MM.1S (cell line): ENCODE measurements around the gene NEURL1B.

Experiments used
- DNase-seq: peaks from one replicate; pipeline ENCODE4 v3.0.0-alpha.2; 2015
- H2AFZ ChIP-seq: fragments of 300-600 bp; sonication (generic); 2 replicates; pipeline ENCODE4 v1.6.0; 2016; ENCODE audit warnings: antibody characterized with exemption, low read length
- H3F3A ChIP-seq: fragments of 300-600 bp; sonication (generic); 2 replicates; pipeline ENCODE4 v1.6.1; 2016; ENCODE audit warnings: mild to moderate bottlenecking, antibody characterized with exemption, low read length, moderate library complexity, mixed read lengths; ENCODE audit not compliant: insufficient read depth
- H3K27ac ChIP-seq: fragments of 300-600 bp; sonication (generic); 2 replicates; pipeline ENCODE4 v1.5.1; 2016; ENCODE audit warnings: mild to moderate bottlenecking, low read length
- H3K27me3 ChIP-seq: fragments of 300-600 bp; sonication (generic); replicated peaks from 2 replicates; pipeline ENCODE4 v1.6.0; 2016; ENCODE audit warnings: low read length; ENCODE audit not compliant: insufficient read depth
- H3K36me3 ChIP-seq: fragments of 300-600 bp; sonication (generic); replicated peaks from 2 replicates; pipeline ENCODE4 v1.6.1; 2016; ENCODE audit warnings: mild to moderate bottlenecking, low read length, mixed read lengths; ENCODE audit not compliant: insufficient read depth
- H3K4me1 ChIP-seq: fragments of 300-600 bp; sonication (generic); 2 replicates; pipeline ENCODE4 v1.6.1; 2016; ENCODE audit warnings: low read length, mixed read lengths
- H3K4me2 ChIP-seq: fragments of 300-600 bp; sonication (generic); 2 replicates; pipeline ENCODE4 v1.6.0; 2016; ENCODE audit warnings: low read depth, low read length
- H3K4me3 ChIP-seq: fragments of 300-600 bp; sonication (generic); 2 replicates; pipeline ENCODE4 v1.5.1; 2016; ENCODE audit warnings: low read length, mixed read lengths
- H3K79me2 ChIP-seq: fragments of 300-600 bp; sonication (generic); 2 replicates; pipeline ENCODE4 v1.6.1; 2016; ENCODE audit warnings: mixed run types, low read length, mixed read lengths
- H3K9ac ChIP-seq: fragments of 300-600 bp; sonication (generic); 2 replicates; pipeline ENCODE4 v1.6.1; 2016; ENCODE audit warnings: low read length, mixed read lengths
- H3K9me2 ChIP-seq: fragments of 300-600 bp; sonication (generic); replicated peaks from 2 replicates; pipeline ENCODE4 v1.6.1; 2016; ENCODE audit warnings: mild to moderate bottlenecking, low read length, mixed read lengths; ENCODE audit not compliant: insufficient read depth
- H3K9me3 ChIP-seq: fragments of 300-600 bp; sonication (generic); replicated peaks from 2 replicates; pipeline ENCODE4 v1.6.1; 2016; ENCODE audit warnings: mild to moderate bottlenecking, low read length, mixed read lengths; ENCODE audit not compliant: insufficient read depth
- H4K20me1 ChIP-seq: fragments of 300-600 bp; sonication (generic); 2 replicates; pipeline ENCODE4 v1.6.1; 2016; ENCODE audit warnings: mild to moderate bottlenecking, low read length, moderate library complexity, mixed read lengths; ENCODE audit not compliant: insufficient read depth
- CTCF ChIP-seq: fragments of 300-600 bp; sonication (generic); IDR thresholded peaks from 2 replicates; pipeline ENCODE4 v1.5.1; 2016; ENCODE audit warnings: antibody characterized with exemption, low read length, mixed read lengths
- EZH2 ChIP-seq: fragments of 300-600 bp; sonication (generic); optimal IDR thresholded peaks from 2 replicates; pipeline ENCODE3; 2017; ENCODE audit warnings: low read depth, mild to moderate bottlenecking, antibody characterized with exemption, low read length, mixed read lengths
- EZH2phosphoT487 ChIP-seq: fragments of 300-600 bp; sonication (generic); IDR thresholded peaks from 2 replicates; pipeline ENCODE4 v1.6.1; 2018; ENCODE audit warnings: antibody characterized with exemption, low read length

Gene NEURL1B

DNA sequence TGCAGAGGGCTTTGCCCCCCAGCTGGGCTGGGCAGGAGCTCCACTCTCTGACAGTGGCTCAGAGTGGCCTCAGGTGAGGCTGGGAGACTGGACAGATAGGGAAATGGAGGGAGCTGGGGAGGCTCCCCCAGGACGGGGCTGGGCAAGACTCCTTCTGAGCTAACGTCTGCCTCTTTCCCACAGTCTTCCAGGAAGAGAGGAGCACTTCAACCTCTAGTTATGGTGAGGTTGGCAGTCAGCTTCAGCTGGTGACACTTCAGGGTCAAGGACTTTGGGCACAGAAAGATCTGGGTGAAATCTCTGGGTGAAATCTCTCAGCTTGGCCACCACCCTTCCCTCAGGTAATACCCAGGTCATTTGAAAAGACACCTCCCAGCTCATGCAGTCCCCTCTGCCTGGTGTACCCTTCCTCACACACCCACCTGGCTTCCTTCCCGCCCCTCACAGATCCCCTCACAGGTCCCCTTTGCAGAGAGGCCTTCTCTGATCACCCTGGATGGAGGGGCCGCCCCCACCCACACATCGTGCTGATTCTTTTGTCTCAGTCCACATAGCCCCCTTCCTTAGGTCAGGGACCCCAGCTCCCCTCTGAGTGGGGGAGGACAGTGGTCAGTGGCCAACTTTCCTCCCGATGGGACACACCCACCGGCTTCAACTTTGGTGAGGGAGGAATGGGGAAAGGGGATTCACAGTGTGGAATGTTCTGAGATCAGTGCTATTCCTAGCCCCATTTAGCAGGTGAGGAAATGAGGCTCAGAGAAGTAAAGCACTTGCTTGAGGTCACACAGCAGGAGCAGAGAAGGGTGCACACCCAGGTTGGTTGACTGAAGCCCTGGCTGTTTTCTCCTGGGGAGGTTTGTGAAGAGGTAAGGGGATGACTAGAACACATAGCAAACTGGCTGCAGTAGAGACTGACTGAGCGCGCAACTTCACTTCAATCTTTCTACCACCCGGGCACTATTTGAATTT, 15.8 kb upstream of the NEURL1B start:
- Histone ChIP-seq H3K4me2 (no peak overlapping the region), H3K9ac (no peak overlapping the region), H3K4me3 (no peak overlapping the region), H3K4me1 (no peaks in the 10 kb centered on the region), H3K27me3 (no peaks in the 10 kb centered on the region; the same call in 1 of the 2 replicates), H4K20me1 (no peaks in the 10 kb centered on the region), H3K9me2 (no peaks in the 10 kb centered on the region), H2AFZ (no peak overlapping the region), H3F3A (no peaks in the 10 kb centered on the region), H3K9me3 (no peaks in the 10 kb centered on the region), H3K36me3 (no peaks in the 10 kb centered on the region), H3K27ac (no peak overlapping the region), H3K79me2 (no peaks in the 10 kb centered on the region)
- DNase-seq: no peak
- TF ChIP-seq EZH2: no peak
- no peak for TF ChIP-seq EZH2phosphoT487
- no peak for TF ChIP-seq CTCF

- Histone ChIP-seq H3K36me3 (no peaks in the 10 kb centered on the region), H3K9me2 (no peaks in the 10 kb centered on the region), H3K9me3 (no peaks in the 10 kb centered on the region), H3K4me2 (no peak overlapping the region), H2AFZ (no peak overlapping the region), H3K27me3 (no peaks in the 10 kb centered on the region; the same call in 1 of the 2 replicates), H3F3A (no peaks in the 10 kb centered on the region), H3K27ac (no peak overlapping the region), H3K79me2 (no peaks in the 10 kb centered on the region), H3K4me1 (no peaks in the 10 kb centered on the region), H3K9ac (no peak overlapping the region), H3K4me3 (no peak overlapping the region), H4K20me1 (no peaks in the 10 kb centered on the region)
- DNase-seq: no peak
- TF ChIP-seq CTCF: no peak
- no peak for TF ChIP-seq EZH2phosphoT487
- TF ChIP-seq EZH2: no peak
These were observed 15.0 kb upstream of the NEURL1B start for GRCh38 chr5:172626031-172626581.

DNA sequence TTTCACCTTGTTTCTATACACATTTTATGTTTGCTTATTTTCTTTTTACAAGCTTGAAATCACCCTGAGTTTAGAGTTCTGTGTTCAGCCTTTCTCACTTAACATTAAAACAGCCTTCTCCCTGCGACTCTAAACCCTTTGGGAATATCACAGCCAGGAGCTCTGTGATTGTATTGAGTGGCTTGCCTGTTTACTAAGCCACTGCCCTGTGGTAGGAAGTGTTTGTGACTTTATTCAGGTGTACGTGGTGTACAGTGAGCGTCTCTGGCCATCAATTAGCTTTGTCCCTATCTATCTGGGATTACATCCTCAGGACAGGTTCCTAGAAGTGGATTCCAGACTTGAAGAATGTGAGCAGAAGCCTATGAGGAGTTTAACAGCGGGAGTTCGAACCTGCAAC, 11.0 kb upstream of the NEURL1B start:
- H3K4me3 ChIP-seq: no peak overlapping the region
- TF ChIP-seq CTCF (no peak), EZH2phosphoT487 (no peak), EZH2 (no peak)
- no peaks in the 10 kb centered on the region for H3K9me3 ChIP-seq
- H3K27me3 ChIP-seq: no peaks in the 10 kb centered on the region
- DNase-seq: no peak
- H3K79me2 ChIP-seq: no peaks in the 10 kb centered on the region
- H3K27ac ChIP-seq: no peak overlapping the region
- no peaks in the 10 kb centered on the region for H3K9me2 ChIP-seq
- no peak overlapping the region for H2AFZ ChIP-seq
- no peaks in the 10 kb centered on the region for H3K4me1 ChIP-seq
- H3K4me2 ChIP-seq: no peak overlapping the region
- H3K9ac ChIP-seq: no peak overlapping the region
- no peaks in the 10 kb centered on the region for H3F3A ChIP-seq
- H4K20me1 ChIP-seq: no peaks in the 10 kb centered on the region
- H3K36me3 ChIP-seq: no peaks in the 10 kb centered on the region
